ENCODE results near the gene ARHGEF11.

The ARHGEF11 gene

DNA sequence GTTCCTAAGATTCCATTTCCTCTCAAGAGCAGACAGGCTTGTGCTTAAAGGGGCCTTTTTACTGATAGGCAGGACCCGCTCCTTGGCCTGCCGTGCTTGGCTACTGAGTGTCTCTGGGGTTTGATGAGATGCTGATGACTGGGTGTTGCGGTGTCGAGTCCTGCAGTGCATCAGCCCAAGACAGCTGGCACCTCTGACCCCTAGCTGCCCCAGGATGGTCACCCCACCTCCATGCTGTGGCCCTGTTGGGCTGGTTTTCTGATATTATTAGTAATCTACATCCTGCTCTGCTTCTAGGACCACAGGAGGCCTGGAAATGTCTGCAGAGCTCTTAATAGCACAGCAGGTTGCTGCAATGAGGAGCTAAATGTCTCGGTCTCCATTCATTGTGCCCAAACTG, 96.4 kb downstream of the ARHGEF11 start:
- DNase-seq (ENCODE audit: low read depth in 2 of 2): no peak

DNA sequence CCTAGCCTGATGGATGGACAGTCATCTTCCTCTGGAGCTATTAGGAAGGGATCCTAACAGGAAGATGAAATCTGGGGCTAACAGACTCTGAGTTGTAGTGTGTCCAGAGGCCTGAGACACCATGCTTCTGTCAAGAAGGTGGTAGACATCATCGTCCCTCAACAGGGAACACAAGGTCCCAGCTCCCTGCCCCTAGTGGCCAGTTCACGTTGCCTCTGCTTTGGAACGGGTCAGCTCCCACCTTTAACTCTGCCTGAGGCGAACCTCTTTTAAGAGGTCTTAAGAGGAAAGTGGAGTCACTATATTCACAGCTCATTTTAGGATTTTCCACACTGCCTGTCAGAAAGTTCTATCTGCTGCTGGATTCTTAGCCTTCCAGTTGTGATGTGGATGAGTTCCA, 96.8 kb downstream of the ARHGEF11 start:
- DNase-seq (ENCODE audit: low read depth in 2 of 2): no peak

DNA sequence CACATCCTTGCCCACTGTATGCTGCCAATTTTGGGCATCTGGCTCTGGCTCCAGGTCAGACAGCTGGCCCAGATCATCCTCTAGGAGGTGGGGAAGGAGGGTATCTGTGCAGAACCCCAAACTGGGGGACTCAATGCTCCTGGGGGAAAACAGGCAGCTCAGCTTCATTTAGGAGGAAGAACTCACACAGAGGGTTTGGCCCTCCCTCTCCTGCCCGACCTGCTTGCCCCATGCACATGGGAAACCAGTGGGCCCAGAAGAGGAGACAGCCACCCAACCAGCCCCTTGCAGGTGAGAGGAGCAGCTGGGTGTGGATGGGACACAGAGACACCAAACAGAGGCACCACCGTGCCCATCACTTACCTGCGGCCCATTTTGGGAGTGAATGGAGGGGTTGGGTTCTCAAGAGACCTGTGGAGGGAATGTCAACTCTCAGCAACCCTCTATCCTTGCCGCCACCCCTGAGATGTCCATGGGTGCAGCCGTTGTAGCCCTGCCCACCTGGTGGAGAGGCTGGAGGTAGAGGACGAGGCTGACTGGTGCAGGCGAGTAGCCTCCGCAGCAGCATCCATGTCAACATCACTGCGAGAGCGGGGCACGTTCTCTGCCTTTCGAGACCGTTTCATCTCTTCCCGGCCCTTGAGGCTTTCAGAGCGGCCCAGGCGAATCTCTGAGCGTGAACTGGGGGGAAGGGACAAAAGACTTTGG, 97.6 kb downstream of the ARHGEF11 start:
- DNase-seq (ENCODE audit: low read depth in 2 of 2): no peak

DNA sequence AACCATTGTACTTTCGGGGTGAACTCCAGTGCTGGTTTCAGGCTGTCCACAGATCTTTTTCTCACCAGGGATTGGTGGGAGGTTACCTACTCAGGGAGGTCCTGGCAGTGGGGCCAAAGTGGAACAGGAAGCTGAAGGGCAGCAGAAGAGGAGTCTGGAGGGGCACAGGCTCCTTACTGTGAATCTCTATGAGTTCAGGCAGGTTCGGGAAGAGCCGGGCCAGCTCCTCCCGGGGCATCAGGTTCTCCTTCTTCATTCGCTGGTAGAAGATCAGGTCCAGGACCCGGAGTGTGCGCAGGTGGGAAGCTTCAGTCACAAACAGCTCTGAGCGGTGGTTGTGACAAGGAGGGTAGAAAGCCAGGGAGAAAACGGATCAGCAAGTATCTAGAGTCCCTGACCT, 98.4 kb downstream of the ARHGEF11 start:
- DNase-seq (ENCODE audit: low read depth in 2 of 2): no peak

DNA sequence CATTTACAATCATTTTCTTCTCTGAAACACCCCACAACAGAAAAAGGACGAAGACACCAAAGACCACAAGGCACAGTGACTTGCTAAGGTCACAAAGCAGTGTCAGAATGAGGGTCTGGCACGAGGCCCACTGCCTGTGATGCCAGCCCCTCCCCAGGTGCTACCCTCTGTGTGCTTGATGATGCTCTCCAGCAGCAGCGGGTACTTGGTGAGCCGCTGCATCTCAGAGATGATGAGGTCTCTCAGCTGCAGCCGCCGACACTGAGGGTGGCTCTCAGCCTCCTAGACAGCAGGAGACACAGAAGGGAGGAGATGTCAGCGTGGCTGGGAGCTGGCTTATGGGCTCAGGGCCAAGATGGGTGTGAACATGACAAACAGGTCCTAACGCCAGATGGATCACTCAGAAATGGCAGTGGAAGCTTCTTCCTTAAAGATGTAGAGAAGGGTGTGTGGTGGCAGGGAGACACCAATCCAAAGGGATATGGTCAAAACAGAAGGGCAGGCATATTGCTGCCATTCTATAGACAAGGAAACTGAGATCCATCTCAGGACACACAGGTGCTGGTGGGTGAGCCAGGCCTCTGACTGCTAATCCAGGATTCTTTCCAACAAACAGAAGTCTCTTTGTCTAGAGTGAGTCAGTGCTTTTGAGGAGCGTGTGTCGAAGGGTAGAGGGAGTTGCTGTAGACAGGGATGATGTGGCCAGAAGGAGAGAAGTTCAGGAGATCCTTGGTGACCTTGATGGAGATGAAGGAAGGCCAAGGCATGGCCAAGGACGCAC, 99.5 kb downstream of the ARHGEF11 start:
- DNase-seq (ENCODE audit: low read depth in 2 of 2): no peak

DNA sequence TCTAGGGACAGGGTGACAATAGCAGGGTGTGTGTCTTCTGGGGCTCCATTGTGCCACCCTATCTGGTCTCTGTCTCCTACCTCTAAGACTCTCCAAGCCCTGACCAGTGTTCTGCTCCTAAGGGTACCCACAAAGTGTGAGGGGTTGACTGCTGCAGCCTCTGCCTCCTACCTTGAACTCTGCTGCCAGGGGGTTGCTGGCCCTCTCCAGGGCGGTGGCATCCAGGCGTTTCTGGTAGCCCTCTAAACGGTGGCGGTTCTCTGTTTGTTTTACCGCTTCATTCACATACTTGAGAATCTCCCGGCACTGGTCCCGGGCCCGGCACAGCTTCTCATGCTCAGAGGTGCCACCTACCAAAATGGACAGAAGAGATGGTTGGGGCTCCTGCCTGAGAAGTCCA, 100.7 kb downstream of the ARHGEF11 start:
- DNase-seq (ENCODE audit: low read depth in 2 of 2): no peak

DNA sequence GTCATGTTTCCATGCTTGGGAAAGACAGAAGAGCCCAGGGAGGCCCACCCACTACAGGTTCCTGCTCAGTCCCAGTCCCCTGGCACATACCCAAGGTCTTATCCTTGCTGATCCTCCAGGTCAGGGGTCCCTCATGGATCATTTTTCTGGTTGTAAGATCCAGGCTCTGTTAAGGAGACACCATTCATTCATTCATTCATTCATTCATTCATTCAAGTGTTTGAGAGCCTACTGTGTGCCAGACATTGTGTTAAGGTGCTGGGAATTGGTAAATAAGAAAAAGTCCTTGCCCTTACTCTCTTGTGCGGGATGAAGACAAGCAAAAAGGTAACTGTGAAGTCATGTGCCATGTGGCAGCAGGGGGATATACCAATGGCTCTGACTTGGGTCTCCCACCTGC, 101.3 kb downstream of the ARHGEF11 start:
- no peak for DNase-seq (ENCODE audit: low read depth in 2 of 2)

DNA sequence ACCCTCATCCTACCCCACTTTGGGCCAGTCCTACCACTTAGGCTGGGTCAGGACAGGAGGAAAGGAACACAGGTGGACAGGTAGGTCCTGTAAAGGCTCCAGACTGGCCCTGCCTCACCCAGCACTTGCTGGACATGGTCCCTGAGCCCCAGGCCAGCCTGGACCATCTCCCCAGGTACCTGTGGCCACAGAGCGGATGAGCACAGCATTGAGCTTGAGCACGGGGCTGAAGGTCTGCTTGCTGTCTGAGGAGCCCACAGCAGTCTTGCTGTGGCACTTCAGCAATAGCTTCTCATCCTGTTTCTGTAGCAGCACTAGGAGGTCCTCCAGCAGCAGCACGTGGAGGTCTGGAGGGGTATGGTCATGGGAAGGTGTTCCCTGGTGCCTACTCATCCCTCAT, 101.8 kb downstream of the ARHGEF11 start:
- no peak for DNase-seq (ENCODE audit: low read depth in 2 of 2)

DNA sequence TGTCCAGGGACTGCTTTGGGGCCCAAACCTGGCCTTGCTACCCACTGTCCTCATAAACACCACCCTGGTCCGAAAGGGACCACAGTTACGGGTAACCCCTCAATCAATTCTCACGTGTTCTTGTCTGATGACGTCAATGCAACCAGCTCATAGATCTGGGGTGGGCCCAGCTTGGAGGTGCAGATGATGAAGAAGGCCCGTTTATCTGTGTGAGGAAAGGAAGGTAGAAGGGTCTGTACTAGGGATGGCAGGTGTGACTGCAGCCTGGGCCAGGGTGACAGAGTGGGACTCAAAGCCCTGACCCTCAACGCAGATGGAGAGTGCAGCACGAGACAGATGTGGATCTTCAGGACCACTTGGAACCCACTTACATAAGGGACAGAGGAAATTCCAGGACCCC, 103.0 kb downstream of the ARHGEF11 start:
- DNase-seq (ENCODE audit: low read depth in 2 of 2): no peak

DNA sequence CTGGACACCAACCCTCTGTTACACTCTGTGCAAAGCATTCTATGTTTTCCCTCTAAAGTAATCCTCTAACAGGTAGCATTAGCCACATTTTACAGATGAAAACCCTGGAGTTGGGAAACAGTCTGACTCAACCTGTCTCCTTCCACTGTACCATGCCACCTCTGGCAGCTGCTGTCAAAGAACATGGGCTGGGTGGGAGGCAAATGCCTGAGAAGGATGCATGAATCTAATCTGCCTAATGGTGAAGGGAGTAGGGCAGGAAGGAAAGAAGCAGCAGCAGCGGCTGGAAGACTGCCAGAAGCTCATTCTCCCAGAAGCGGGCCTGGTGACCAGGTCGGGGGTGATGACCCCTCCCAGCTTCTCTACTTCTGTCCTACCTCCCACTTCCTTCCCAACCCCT, 103.4 kb downstream of the ARHGEF11 start:
- DNase-seq (ENCODE audit: low read depth in 2 of 2): no peak

DNA sequence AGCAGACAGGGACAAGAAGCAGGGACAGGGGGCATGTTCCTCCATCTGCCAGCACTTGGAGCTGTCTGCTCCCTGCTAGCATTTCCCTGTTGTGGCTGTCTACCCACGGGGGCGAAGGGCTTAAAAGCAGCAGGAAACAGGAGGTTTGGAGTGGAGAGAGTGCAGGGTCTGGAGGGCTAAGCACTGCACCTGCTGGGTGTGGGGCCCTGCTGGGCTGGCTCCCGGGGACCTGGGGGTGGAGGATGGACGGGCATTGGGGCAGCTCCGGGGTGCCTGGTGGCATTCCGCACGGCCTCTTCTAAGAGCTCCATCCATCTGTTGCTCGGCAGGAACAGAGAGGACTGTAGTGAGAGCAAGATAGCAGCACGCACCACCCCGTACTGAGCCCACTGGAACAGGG, 103.9 kb downstream of the ARHGEF11 start:
- no peak for DNase-seq (ENCODE audit: low read depth in 2 of 2)

DNA sequence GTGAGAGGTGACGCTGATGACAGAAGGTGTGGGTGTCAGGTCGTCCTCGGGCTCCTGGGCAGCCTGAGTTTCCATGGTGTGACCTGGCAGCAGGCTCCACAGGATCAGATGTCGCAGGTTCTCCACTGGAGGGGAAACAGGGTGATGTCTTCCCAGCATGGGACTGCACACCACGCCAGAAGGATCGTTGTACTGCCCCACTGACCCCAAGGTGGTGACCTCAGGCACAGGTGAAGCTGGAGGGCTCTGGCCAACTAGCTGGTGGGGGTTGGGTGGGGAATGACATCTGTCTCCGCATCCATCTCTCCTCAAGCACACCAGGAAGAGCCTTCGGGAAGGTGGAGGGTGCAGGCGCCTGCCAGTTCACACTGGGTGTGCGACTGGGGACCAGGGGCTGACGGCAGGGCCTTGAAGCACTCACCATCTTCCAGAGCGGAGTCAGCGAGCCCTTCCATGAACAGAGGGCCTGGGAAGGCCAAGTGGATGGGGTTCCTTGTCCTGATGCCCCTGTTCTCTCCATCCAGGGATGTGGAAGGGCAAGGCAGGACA, 105.7 kb downstream of the ARHGEF11 start:
- DNase-seq (ENCODE audit: low read depth in 2 of 2): no peak

DNA sequence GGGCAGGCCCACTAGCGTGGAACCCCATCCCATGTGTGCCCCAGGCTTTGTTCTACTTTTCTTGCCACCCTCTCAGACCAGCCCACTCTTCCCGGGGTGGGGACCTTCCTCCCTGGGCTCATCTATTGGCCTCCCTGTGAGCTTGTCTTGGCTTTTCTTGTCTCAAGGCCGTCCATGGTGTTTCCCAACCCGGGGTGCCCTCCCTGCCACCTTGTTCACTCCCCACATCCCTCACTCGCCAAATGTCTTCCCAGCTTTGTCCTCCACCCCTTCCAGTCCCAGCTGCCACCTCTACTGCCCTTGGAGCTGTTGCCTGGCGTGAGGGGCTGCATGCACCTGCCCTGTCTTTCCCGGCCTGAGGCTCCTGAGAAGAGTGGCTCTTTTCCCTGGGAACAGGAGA, 106.7 kb downstream of the ARHGEF11 start:
- DNase-seq (ENCODE audit: low read depth in 2 of 2): no peak

DNA sequence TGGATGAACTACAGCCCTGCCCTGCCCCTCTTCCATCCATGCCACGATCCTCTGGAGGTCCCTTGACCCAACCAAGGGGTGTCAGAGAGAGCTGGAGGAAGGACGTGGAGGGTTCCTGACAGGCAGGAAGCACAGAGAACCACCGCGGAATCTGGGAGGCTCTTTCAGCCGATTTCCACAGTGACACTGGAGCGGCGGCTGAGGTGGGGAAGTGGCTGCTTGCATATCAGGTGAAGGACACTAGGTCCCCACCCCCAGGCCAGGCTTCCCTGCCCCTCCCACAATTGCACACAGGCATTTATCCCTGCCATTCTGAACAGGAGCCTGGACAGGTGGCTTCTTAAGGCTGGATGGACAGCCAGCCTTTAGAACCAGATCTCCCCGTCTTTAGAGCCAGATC, 107.7 kb downstream of the ARHGEF11 start:
- no peak for DNase-seq (ENCODE audit: low read depth in 2 of 2)

DNA sequence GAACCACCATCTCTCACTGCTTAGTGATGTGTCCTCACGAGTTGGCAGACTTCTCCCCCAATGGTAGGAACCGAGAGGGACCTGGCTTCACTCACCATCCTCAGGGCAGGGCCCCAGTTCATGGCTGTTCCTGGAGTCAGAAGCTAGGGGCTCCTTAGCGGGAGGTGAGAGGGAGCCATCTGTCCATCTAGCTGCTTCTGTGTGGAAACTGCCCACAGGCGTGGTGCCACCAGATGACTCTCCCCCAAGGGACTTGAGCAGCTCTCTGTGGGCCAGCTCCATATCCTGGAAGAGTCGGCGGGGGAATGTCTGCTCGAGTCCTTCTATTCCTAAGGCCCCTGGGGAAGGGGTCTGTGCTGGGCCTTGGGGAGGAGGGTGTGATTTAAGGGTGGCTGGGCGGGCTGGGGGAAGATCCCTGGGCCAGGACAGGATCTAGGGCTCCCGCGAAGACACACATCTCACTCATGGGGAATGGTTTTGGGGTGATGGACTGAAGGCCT, 108.8 kb downstream of the ARHGEF11 start:
- no peak for DNase-seq (ENCODE audit: low read depth in 2 of 2)

DNA sequence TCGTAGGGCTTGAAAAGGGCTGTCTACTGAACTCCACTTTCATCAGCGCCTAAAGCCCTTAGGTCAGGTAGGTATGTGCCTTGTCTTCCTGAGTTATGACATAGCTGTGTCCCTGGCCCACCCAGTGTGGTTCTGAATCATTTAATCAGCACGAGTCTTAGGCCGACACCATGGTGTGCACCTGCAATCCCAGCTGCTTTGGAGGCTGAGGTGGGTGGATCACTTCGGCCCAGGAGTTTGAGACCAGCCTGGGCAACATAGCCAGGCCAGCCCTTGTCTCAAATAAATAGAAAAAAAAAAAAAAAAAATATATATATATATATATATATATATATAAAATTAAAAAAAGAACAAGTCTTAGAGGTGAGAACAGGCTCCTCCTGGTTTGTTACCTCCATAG, 109.4 kb downstream of the ARHGEF11 start:
- no peak for DNase-seq (ENCODE audit: low read depth in 2 of 2)

DNA sequence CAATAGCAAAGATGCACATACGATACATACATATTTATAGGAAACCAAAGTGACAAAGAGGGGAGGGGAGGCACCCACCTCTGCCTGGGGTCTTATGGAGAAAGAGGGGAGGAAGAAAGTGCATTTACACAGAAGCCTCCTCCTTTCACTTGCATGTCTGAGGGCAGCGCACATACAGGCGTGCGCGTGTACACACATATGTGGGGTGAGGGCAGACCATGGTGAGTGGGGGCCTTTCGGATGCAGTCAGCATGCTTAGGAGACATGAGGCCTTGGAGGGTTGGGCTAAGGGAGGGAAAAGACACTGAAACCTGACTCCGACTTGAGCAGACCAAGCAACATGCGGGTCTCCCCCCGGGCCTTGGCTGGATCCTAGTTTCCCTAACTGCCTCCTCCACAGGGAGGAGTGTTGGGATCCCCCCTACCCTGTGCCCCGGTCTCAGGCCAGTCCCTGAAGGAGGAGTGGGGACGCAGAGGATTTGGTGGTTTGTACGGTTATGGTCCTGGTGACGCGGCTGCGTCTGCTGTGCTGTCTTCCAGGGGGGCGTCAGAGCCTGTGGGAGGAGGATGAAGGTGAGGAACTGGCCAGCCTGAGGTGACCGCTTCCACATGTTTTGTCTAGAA, 109.9 kb downstream of the ARHGEF11 start:
- DNase-seq (ENCODE audit: low read depth in 2 of 2): no peak

DNA sequence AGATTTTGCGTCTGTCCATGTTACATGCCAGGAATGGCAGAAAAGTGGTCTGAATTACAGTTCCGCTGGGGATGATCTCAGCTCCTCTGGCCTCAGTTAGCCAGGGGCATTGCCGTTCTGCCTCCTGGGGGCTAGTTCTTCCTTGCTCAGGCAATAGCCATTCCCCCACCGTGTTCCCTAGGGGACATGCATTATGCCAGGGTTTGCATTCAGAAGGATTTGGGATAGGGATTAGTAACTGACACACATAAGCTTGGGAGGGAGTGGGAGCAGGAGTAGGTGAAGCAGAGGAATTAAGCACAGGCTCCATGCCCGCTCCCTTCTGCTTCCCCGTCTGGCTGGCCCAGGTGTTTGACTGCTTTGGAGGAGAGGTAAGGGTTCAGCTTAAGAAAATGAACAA, 112.4 kb downstream of the ARHGEF11 start:
- DNase-seq (ENCODE audit: low read depth in 2 of 2): no peak

DNA sequence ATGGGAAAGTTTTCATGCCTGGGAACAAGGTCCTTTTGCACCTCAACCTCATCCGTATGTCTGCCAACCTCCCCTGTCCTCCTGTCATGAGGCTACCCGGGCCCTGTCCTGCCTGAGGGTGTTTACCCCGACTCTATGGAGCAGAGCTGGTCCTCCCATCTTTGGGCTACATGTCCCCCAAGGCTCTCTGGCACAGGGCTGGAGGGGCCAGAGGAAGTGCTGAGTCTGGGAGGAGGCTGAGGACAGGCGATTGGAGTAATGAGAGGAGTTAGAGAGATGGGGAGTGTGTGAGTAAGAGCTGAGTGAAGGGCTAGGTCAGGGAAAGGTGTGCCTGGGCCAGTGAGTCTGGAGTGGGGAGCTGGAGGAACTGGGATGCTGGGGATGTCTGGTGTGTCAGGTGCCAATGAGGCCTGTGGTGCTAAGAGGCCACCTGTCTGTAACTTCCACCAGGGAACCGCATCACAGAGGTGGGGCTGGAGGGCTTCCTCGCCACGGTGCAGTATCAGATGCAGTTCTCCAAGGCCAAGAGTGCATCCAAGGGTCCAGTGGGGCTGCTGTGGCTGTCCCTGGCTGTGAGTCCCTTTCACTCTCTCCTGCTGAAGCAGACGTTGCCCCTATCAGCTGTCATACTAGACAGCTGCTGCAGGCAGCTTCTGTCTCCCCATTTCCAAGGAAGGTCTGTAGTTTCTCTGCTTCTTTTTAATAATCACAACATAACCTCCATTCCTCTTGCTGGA, 113.4 kb downstream of the ARHGEF11 start:
- DNase-seq (ENCODE audit: low read depth in 2 of 2): no peak

DNA sequence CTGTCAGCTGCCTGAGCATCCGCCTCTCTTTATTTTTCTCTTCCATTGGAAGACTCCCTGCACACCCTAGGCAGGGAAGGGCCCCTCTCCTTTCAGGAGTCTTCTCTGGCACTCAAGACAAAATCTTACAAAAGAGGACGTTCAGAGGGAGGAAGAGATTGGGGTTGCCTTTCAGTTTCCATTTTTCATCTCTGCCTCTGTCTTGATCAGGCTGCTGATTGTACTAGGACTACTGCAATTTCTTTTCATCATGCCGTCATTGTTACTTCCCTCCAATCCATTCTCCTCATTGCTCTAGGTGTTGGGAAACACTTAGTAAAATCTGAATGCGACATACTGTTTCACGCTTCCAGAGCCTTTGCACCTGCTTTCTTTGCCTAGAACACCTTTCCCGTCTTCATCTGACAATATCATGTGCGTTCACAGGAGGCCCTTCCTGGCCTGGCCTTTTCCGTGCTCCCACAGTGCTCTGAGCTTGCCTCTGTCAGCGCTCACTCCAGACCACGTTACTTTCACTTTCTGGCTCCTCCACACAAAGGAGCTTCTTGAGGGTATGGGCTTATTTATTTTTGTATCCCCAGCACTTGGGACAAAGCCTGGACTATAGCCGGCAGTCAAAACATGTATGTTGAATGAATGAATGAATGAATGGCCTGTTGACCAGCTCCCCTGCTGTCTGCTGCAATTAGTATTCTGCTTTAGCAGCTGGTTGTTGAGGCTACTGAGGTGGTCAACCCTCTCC, 114.2 kb downstream of the ARHGEF11 start:
- no peak for DNase-seq (ENCODE audit: low read depth in 2 of 2)

DNA sequence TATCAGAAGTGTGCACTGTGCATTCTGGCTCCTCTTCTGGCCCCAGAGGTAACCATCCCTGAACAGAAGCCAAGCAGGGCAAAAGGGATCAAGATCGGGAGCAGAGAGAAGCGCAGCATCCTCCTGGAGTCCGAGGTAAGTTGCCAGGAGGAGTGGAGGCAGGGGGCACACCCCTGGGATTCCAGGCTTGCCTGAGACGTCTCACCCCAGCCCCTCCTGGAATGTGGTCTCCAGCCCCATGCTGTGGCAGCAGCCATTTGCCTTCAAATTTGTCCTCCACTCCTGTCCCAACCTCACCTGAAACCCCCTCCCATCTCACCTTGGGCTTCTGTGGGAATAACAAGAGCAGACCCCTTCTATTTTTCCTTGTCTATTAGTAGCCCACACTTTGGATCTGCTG, 115.1 kb downstream of the ARHGEF11 start:
- DNase-seq (ENCODE audit: low read depth in 2 of 2): no peak

Measured in fibroblast of skin of left quadriceps (primary cell).